ENCODE measurements around the gene LMNA. TPM values are rescaled to one million over a fixed set of nuclear protein-coding genes. Genes with fewer than 3 reads are reported as not detected.

Gene LMNA
- total and polyA plus RNA-seq, 10 of the 15 experiments (the other 5 are each of a cell fraction or from before 2014, with no cell fraction given): 0.42 to 334 (median 81.1) TPM

DNA sequence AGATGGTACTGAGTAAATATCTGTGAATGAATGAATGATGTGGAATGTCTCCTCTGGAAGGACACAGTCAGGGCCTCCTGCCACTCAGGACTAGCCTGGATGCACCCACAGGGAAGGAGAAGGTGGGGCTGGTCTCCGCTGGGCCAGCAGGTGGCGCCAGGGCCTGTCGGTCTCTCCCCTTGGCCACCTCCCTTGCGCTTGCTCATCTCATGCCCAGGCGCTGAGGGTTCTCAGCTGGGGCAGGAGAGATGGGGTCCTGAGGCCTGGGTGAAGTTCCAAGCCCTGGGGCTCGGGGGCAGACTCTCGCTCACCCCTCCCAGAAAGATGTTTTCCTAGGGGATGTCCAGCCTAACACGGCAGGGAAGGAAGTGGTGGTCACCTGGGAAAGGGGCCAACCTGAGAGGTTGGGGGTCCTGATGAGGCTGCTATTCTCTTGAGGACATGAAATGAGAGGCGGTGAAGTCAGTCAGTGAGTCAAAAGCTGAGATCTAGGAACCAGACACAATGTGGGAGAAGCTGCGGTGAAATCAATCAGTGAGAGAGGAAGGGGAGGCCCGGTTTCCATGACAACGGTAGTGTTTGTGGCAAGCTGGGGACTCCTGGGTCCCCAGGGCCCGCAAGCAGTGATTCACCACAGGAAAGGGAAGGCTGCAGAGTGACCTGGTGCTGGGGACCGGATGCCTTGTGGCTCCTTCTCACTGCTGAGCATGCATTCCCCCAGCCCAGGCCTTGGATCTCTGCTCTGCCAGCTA is 17.7 kb upstream of the LMNA start (continued):
- TF ChIP-seq, protein P1, sequence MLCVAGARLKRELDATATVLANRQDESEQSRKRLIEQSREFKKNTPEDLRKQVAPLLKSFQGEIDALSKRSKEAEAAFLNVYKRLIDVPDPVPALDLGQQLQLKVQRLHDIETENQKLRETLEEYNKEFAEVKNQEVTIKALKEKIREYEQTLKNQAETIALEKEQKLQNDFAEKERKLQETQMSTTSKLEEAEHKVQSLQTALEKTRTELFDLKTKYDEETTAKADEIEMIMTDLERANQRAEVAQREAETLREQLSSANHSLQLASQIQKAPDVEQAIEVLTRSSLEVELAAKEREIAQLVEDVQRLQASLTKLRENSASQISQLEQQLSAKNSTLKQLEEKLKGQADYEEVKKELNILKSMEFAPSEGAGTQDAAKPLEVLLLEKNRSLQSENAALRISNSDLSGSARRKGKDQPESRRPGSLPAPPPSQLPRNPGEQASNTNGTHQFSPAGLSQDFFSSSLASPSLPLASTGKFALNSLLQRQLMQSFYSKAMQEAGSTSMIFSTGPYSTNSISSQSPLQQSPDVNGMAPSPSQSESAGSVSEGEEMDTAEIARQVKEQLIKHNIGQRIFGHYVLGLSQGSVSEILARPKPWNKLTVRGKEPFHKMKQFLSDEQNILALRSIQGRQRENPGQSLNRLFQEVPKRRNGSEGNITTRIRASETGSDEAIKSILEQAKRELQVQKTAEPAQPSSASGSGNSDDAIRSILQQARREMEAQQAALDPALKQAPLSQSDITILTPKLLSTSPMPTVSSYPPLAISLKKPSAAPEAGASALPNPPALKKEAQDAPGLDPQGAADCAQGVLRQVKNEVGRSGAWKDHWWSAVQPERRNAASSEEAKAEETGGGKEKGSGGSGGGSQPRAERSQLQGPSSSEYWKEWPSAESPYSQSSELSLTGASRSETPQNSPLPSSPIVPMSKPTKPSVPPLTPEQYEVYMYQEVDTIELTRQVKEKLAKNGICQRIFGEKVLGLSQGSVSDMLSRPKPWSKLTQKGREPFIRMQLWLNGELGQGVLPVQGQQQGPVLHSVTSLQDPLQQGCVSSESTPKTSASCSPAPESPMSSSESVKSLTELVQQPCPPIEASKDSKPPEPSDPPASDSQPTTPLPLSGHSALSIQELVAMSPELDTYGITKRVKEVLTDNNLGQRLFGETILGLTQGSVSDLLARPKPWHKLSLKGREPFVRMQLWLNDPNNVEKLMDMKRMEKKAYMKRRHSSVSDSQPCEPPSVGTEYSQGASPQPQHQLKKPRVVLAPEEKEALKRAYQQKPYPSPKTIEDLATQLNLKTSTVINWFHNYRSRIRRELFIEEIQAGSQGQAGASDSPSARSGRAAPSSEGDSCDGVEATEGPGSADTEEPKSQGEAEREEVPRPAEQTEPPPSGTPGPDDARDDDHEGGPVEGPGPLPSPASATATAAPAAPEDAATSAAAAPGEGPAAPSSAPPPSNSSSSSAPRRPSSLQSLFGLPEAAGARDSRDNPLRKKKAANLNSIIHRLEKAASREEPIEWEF (IDR thresholded peaks at IDR 0.05; ENCODE audit: insufficient replicate concordance, low read depth, low read length): peak; percentile 92
- TF ChIP-seq ASH2L (IDR thresholded peaks at IDR 0.05; ENCODE audit: borderline replicate concordance, low read depth) (peak; percentile 35; the same call in 1 of the 2 replicates), ZSCAN29 (IDR thresholded peaks at IDR 0.05) (no peak), CHD1 (IDR thresholded peaks at IDR 0.05; ENCODE audit: low read depth, low read length) (peak; percentile 22; the same call in 1 of the 2 replicates), SREBF2 (IDR thresholded peaks at IDR 0.05; ENCODE audit: low read length) (no peak), TBL1XR1 (IDR thresholded peaks at IDR 0.05; ENCODE audit: low read depth, low read length) (peak; percentile 98), STAT3 (IDR thresholded peaks at IDR 0.05; ENCODE audit: low read depth, low read length) (no peak), SMAD1 (IDR thresholded peaks at IDR 0.05; ENCODE audit: low read depth, partially characterized antibody) (peak; percentile 62), HDGF (IDR thresholded peaks at IDR 0.05) (no peak), SUPT20H (IDR thresholded peaks at IDR 0.05; ENCODE audit: borderline replicate concordance, control insufficient read depth, low read depth, low read length) (no peak), RCOR1 (conservative IDR thresholded peaks at IDR 0.05; ENCODE audit: low read depth, low read length) (peak; percentile 97; the same call in 1 of the 2 replicates)
- TF ChIP-seq, protein P2, sequence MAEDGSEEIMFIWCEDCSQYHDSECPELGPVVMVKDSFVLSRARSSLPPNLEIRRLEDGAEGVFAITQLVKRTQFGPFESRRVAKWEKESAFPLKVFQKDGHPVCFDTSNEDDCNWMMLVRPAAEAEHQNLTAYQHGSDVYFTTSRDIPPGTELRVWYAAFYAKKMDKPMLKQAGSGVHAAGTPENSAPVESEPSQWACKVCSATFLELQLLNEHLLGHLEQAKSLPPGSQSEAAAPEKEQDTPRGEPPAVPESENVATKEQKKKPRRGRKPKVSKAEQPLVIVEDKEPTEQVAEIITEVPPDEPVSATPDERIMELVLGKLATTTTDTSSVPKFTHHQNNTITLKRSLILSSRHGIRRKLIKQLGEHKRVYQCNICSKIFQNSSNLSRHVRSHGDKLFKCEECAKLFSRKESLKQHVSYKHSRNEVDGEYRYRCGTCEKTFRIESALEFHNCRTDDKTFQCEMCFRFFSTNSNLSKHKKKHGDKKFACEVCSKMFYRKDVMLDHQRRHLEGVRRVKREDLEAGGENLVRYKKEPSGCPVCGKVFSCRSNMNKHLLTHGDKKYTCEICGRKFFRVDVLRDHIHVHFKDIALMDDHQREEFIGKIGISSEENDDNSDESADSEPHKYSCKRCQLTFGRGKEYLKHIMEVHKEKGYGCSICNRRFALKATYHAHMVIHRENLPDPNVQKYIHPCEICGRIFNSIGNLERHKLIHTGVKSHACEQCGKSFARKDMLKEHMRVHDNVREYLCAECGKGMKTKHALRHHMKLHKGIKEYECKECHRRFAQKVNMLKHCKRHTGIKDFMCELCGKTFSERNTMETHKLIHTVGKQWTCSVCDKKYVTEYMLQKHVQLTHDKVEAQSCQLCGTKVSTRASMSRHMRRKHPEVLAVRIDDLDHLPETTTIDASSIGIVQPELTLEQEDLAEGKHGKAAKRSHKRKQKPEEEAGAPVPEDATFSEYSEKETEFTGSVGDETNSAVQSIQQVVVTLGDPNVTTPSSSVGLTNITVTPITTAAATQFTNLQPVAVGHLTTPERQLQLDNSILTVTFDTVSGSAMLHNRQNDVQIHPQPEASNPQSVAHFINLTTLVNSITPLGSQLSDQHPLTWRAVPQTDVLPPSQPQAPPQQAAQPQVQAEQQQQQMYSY (CRISPR knock-in tag; IDR thresholded peaks at IDR 0.05): no peak
- TF ChIP-seq, protein P3, sequence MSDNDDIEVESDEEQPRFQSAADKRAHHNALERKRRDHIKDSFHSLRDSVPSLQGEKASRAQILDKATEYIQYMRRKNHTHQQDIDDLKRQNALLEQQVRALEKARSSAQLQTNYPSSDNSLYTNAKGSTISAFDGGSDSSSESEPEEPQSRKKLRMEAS (IDR thresholded peaks at IDR 0.05; ENCODE audit: low read depth, low read length): 0 out of 2 replicates have a peak, but pooled peaks have one; percentile 36
- TF ChIP-seq, protein P4, sequence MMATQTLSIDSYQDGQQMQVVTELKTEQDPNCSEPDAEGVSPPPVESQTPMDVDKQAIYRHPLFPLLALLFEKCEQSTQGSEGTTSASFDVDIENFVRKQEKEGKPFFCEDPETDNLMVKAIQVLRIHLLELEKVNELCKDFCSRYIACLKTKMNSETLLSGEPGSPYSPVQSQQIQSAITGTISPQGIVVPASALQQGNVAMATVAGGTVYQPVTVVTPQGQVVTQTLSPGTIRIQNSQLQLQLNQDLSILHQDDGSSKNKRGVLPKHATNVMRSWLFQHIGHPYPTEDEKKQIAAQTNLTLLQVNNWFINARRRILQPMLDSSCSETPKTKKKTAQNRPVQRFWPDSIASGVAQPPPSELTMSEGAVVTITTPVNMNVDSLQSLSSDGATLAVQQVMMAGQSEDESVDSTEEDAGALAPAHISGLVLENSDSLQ (IDR thresholded peaks at IDR 0.05): peak; percentile 71
- TF ChIP-seq, protein P5, sequence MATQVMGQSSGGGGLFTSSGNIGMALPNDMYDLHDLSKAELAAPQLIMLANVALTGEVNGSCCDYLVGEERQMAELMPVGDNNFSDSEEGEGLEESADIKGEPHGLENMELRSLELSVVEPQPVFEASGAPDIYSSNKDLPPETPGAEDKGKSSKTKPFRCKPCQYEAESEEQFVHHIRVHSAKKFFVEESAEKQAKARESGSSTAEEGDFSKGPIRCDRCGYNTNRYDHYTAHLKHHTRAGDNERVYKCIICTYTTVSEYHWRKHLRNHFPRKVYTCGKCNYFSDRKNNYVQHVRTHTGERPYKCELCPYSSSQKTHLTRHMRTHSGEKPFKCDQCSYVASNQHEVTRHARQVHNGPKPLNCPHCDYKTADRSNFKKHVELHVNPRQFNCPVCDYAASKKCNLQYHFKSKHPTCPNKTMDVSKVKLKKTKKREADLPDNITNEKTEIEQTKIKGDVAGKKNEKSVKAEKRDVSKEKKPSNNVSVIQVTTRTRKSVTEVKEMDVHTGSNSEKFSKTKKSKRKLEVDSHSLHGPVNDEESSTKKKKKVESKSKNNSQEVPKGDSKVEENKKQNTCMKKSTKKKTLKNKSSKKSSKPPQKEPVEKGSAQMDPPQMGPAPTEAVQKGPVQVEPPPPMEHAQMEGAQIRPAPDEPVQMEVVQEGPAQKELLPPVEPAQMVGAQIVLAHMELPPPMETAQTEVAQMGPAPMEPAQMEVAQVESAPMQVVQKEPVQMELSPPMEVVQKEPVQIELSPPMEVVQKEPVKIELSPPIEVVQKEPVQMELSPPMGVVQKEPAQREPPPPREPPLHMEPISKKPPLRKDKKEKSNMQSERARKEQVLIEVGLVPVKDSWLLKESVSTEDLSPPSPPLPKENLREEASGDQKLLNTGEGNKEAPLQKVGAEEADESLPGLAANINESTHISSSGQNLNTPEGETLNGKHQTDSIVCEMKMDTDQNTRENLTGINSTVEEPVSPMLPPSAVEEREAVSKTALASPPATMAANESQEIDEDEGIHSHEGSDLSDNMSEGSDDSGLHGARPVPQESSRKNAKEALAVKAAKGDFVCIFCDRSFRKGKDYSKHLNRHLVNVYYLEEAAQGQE (IDR thresholded peaks at IDR 0.05; ENCODE audit: low read depth, low read length): no peak

Measured in GM12878 (cell line).